Medulla oblongata (tissue), 1 donor: ENCODE results near the gene TMEM72.
"Not testable (repeated sequence)": the region's sequence is repeated elsewhere in the genome, so short reads cannot be mapped to it uniquely, and the experiment has no call there.

ENCODE experiments used
- DNase-seq: peaks from one replicate; pipeline ENCODE4 v3.0.0-alpha.2; 2015; ENCODE audit errors: extremely low spot score

TMEM72 gene

GRCh38 chr10:44911081-44911540 is at the start of gene TMEM72:
TSS of gene TMEM72 (plus strand) at chr10:44911337. CDS start at chr10:44911513, 176 bp downstream.
- no peak for DNase-seq

- no peak for DNase-seq
These were observed 49.0 kb upstream of the TMEM72 start for GRCh38 chr10:44862006-44862751.

- DNase-seq, result no peak
These were observed 48.2 kb upstream of the TMEM72 start for GRCh38 chr10:44862924-44863323.

GRCh38 chr10:44863344-44864047 is 47.6 kb upstream of the TMEM72 start:
- no peak for DNase-seq

DNA sequence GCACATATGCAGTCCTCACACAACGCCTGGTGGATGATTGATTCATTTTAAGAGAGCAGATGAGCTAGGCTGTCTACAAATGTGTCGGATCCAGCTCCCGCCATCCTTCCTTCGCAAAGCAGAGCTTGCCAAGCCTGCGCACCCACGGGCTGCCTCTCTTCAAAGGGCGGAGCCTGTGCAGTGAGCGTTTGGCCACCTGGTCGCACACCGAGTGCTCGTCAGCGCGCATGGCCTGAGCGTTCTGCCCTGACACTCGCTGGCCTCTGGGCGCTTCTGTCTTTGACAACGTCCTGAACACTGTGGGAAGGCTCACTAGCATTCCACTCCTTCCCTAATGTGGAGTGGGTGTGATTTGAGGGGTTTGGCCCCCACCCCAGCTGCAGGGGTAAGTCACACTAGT is 47.1 kb upstream of the TMEM72 start:
- no peak for DNase-seq

DNA sequence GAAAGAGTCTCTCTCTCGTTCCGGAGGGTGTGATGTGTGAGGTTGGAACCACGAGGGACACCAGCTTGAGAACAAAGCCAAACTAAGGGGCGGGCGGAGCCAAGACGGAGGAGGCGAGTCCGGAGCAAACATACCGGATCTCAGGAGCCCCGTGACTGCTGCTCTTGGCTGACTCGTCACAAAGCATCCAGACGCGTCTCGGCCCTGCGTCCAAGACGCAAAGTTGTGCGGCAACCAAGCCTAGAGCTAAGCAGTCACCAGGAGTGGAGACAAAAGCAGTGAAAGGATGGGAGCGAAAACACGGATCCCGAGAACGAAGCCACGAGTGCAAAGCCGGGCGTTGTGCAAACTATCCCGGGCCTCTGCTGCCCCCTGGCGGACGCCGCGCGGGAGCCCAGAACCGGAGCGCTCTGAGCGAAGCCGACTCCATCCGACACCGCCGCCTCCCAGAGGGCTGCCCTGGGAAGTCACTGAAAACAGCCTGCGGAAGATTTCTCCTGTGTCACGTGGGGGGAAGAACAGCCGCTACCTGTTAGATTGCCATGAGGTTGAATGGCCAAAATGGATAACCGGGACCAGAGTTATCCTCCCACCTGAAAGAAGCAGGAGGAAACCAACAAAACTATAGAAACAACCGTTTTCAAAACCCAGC is 46.4 kb upstream of the TMEM72 start:
- DNase-seq, result peak; percentile 90

DNA sequence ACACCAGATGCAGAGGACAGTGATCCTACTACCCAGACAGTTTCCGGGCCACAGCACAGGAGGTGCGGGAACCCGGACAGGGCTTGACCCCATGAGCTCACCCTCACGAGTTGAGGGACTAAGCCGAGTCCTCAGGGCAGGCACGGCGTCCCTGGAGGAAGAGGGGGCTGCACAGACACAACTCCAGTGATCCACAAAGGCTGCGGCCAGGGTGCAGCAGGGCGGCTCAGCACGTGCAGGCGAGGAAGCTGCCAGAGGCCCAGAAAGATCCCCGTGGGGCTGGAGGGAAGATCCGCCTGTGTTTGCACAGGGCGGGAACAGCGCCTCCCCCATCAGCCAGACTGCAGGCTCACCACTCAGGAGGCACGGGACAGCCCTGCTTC is 45.9 kb upstream of the TMEM72 start:
- DNase-seq, result no peak

GRCh38 chr10:44866367-44866766 is 44.8 kb upstream of the TMEM72 start:
- not testable (repeated sequence) for DNase-seq

DNA sequence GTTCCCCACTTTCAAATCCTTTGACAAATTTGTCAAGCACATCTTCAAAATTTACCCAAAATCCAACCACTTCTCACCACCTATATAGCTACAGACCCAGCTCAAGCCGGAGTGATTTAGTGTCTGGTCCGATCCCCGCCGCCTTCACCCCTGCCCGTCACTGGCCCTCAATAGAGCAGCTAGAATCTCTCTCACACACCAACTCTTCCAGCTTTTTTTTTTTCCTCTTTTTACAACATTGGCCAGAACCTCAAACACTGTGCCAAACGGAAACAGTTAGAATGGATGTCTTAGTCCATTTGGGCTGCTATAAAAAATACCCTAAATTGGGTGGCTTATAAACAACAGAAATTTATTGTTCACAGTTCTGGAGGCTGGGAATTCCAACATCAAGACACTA is 41.1 kb upstream of the TMEM72 start:
- no peak for DNase-seq

DNA sequence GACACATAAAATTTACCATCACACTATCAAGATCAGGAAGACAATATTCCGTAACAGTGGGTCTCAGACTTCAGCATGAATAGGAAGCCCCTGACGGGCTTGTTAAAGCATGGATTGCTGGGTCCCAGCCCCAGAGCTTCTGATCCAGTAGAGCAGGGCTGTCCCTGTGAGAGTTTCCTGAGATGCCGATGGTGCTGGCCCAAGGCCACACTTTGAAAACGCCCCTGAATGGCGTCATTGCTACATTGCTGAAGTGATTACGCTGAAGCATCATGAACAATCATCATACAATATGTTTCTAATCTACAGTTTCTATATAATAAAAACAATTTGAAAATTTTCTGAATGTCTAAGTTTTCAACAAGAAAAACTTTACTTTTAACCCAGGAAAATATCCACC is 38.0 kb upstream of the TMEM72 start:
- DNase-seq, result no peak

DNA sequence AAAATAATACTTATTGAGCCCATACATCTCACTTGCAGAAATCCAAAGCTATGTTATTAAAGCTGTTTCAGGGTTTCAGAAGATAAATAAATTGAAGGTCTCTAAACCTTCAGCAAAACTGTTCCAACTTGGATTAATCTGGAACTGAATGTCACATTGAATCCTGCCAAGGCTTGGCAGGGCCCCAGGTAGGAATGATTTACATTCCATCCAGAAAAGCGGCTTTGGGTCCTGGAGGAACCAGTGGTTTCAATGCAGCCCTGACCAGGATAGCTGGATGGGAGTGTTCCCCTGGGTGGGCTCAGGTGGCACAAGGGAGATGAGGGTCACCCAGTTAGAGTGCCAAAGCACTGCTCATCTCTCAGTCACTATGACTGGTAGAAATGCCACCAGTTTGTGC is 37.0 kb upstream of the TMEM72 start:
- DNase-seq, result no peak

- DNase-seq, result peak; percentile 92
These were observed 32.2 kb upstream of the TMEM72 start for GRCh38 chr10:44878706-44879530.

- no peak for DNase-seq
These were observed 31.6 kb upstream of the TMEM72 start for GRCh38 chr10:44879531-44879899.

DNA sequence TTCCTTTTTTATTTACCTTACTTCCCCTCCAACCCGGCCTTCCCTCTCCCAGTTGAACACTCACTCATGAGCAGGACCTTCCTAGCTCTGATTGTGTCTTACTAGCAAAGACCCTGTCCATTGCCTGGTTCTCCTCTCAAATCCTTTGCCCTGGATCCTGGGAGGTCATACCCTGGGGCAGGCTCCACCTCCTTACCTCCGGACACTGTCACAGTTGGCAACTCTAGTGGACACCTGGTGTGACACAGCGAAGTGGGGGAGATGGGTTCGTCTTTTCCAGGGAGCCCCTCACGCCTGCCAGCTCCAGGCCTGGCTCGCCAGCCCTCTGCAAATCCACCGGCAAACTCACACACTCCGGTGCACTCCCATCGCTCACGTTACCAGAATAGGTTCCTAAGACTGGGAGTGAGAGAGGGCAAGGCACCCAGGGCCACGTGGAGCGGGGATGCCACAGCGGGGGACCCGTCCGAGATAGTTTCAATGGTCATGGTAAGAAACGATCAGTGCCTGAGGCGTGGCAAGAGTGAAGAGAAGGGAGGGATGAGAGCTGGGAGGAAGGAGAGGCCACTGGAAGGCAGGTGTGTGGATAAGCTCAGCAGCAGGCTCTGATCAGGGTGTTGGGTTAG is 30.9 kb upstream of the TMEM72 start:
- DNase-seq, result no peak

- no peak for DNase-seq
These were observed 29.5 kb upstream of the TMEM72 start for GRCh38 chr10:44881649-44882048.

- DNase-seq, result no peak
These were observed 28.9 kb upstream of the TMEM72 start for GRCh38 chr10:44882166-44882720.

- no peak for DNase-seq
These were observed 27.4 kb upstream of the TMEM72 start for GRCh38 chr10:44883593-44884331.

DNA sequence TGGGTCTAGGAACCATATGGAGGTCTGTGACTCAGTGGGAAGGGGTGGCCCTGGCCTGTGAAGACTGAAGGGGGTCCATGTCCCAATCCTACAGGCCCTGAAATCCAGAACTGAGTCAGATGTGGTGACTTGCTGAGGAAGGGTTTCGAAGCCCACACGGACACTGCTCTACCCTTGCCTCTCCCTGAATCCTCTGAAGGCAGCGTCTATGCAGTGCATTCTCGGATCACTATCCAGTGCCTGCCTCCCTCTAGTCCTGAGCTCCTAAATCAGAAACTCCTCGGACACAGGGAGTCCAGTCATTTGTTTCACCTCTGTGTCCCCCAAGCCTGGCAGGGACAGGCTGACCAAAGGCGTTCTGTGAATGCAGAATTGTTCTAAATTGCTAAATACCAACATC is 25.4 kb upstream of the TMEM72 start:
- DNase-seq, result no peak

GRCh38 chr10:44886966-44887365 is 24.2 kb upstream of the TMEM72 start:
- DNase-seq, result no peak

DNA sequence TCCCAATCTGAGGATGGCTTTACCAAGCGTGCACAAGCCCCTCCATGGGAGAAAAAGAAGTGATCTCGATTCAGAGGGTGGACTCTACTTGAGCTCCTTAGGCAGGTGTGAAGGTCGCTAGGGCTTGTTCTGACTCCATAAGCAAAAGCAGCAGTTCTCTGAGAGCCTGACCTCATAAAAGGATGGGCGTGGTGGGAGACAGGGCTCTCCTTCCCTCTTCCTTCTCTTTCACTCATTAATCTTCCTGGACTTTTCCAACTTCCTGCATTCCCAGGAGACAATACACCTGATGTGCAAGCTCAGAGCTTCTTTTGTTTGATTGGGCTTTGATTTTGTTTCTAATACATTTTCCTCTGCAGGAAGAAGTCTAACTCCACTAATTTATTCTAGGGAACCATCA is 22.3 kb upstream of the TMEM72 start:
- DNase-seq, result no peak
